Activated CD4-positive, alpha-beta T cell treated with anti-CD3 and anti-CD28 coated beads, Interleukin-2, Interleukin-4, amounts not matched to agents 100 ng/mL and 50 ng/mL, durations not matched to agents 16 hours and 8 hours (primary cell): ENCODE measurements around the gene KLHL35.

Source experiments
- DNase-seq: peaks from one replicate; pipeline ENCODE4 v3.0.0-alpha.2; 2020; ENCODE audit warnings: low spot score

The KLHL35 gene

DNA sequence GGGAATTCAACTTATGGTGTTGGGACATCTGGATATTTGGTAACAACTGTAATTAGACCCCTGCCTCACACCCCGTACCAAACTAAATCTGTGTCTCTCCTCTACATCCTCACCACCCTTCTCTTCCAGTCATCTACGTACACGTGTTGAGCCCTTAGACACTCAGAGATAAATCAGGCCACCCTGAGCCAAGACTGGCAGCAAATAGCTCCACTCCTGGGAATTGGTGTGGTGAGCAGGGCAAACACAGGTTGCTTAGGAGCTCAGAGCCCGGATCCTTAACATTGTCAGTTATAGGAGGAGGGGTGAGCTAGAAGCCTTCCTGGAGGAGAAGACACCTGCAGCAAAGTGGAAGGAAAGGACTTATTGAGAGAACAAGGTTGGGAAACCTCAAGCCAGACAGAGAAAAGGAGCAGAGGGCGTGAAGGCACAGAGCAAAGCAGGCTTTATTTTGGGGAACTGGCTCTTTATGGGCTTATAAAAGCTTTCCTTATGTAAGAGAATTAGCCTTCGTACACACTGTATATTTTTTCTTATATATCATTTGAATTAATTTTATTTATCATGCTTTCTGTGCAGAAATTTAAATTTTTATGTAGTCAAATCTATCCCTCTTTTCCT lies 36.9 kb upstream of the KLHL35 start:
- DNase-seq: no peak

DNA sequence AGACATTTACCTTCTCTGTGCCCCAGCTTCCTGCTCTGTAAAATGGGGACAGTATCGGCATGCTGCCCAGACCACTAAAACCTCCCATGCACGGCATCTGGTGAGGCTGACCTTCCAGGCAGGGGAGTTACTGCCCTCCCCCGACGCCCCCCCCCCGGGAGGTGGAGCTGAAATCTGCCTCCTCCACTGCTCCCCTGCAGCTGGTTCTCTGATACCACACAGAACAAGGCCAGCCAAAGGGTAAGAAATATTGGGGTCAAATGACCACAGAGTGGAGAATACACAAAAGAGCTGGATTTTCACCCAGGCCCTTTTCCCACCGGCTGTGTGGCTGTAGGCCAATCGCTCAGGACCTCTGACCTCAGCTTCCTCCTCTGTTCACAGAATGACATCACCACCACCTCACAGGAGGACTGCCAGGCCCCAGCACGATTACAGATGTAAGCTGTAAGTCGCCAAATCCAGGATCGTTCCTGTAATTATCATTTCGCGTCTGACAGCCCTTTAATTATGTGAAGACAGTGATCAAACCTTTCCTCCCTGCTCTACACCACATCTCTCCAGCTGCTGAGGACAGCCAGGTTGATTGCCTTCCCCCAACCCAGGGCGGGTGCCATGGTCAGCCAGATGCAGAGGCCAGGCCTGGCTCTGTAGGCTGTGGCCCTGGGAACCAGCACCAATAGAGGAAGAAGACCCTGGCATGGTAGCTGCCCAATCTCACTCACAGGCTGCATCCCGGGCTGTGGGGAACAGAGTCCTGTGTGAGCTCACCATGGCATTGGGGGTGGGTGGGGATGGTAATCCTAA lies 35.7 kb upstream of the KLHL35 start:
- no peak for DNase-seq

DNA sequence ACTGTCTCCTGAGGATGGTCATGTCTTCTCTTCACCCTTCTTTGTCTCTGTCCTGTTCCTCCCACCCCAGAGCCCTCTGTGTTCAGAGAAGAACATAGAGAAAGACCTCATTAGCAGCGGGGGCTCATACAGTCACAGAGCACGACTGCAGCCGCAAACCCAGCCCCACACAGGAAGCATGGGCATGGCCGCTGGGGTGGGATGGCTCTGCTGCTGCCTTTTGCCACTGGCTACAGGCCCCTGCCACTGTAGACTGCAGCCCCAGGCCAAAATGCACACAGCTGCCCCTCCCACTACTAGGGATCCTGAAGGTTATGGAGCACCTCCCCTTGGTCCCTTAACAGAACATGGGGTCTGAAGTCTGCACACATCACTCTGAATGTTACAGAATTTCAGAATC lies 34.9 kb upstream of the KLHL35 start:
- no peak for DNase-seq

- no peak for DNase-seq
These were observed 34.3 kb upstream of the KLHL35 start for GRCh38 chr11:75467311-75467710.

DNA sequence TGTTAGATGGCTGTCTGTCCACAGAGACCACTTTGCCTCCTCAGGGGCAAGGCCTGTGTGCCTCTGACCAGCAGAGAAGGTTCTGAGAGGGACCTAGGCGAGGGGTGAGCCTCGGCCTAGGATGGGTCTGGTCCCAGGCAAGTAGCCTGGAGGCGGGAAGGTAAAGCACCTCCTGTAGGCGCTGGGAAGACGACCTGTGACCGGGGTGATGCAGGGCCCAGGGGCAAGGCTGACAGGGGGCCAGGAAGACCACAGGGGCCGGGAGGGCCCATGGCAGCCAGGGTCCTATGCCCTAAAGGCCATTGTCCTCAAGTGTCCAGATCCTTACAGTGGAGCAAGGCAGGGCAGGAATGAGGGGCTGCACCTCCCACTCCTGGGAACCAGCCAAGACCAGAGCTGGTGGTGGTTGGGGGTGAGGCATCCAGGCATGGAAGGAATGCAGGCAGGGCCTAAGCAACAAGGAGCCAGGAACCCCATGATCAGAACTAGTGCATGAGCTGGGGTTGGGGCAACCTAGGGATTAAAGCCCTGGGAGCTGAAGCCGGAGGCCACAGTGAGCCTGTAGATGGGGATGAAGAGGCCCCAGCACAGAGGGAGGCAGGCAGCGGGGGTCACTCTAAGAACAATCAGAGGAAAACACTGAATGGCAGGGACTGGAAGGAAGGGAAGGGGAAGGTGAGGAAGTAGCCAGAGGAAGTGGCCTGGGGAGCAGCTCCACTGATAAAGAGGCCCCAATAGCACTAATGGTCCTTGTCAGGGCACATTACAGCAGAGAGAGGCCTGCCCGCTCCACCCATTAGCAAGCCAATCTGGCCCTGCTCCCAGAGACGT lies 32.9 kb upstream of the KLHL35 start:
- DNase-seq: no peak

GRCh38 chr11:75463106-75463774 lies 30.2 kb upstream of the KLHL35 start:
- DNase-seq: no peak

GRCh38 chr11:75462117-75462653 lies 29.2 kb upstream of the KLHL35 start:
- DNase-seq: no peak

- no peak for DNase-seq
These were observed 28.1 kb upstream of the KLHL35 start for GRCh38 chr11:75461151-75461550.

- DNase-seq: no peak
These were observed 23.7 kb upstream of the KLHL35 start for GRCh38 chr11:75456596-75457183.

DNA sequence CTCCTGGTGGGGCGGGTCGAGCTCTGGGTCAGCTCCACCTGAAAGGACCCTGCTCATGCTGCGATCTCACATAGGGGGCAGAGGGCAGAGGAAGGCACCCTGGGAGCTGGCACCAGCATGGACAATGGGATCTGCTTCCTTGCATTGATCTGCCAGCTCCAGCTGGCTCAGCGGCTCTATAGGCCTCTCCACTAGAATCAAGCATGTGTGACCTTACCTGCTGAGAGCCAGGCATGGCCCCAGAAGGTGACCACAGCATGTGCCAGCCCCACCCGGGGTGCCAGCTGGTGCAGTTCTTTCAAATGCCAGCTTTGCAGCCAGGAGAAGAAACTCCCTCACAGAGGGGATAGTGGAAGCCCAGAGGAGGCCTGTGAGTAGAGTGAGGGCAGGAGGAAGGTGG lies 22.0 kb upstream of the KLHL35 start:
- DNase-seq: no peak

GRCh38 chr11:75453916-75454655 lies 21.1 kb upstream of the KLHL35 start:
- DNase-seq: no peak

DNA sequence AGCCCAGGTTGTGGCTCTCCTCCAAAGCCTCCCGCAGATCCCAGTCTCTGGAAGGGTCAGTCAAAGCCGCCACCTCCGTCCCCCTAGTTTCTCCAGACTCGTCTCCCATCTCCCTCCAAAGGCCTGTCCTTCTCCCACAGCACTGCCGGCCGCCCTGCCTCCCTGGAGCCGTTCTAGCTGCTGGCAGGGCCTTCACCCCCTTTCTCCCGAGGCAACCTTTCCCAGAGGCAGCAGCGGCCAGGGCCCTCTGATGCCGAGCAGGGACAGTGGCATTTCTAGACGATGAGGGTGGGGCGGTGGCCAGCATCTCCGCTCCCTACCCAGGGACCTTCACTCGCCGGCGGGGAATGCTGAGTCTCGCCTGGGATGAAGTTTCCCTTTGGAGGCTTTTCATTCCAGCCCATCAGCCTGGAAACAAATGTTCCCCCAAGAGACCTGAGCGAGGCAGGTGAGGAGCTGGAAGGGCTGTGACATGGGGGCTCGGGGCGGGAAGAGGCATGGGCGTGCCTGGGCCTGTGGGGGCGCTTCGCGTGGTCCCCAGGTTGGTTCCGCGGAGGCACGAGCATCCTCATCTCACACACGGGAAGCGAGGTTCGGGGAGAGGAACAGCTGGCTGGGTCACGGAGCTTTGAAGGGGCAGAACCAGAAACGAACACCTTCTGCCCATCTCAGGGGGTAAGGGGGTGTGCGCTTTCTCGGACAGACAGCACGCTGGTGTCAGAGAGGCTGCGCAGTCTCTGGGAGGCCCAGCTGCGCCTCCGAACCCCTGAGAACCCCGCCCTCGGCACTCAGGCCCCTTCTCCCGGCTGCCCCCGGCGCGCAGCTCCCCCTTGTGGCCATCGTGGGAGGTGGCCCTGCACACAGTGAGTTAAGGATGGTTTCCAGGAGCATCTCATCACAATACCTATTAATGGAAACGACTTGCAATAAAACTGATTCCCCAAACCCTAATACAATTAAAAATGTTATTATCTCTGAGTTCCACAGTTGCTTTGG lies 18.1 kb upstream of the KLHL35 start:
- DNase-seq: peak; percentile 34

DNA sequence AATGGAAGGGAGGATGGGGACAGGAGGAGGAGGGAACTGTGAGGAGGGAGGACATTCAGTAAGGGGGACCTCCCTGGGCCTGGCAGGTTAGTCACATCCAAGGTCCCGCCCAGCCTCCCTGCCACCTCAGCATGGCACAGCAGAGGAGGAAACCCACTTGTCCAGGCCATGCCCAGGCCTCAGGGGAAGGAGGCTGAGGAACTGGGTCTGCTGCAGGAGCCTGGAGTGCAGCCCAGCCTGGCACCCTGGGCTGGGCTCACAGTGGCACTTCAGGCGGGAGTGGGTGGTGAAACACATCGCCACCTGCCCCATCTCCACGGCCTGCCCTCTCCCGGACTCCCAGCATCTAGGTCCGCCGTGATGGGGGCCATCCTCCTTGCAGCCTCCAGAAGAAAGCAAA lies 17.2 kb upstream of the KLHL35 start:
- no peak for DNase-seq

GRCh38 chr11:75449776-75450175 lies 16.8 kb upstream of the KLHL35 start:
- no peak for DNase-seq

- DNase-seq: no peak
These were observed 16.3 kb upstream of the KLHL35 start for GRCh38 chr11:75449271-75449670.

DNA sequence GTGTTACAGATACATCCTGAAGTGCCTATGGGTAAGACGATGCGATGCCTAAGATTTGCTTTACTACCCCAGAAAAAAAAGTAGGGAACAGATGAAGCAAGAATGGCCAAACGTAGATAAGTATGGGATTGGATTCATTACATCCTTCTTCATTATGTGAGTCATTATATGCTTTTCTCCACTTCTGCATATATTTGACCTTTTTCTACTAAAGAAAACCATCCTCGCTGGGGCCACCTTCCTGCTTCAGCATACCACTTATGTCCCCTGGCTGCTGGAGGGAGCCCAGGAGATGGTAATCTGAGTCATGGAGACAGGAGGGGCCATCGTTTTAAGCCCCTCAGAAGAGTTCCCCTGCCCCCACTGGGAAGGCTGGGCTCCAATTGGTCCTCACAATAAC lies 14.4 kb upstream of the KLHL35 start:
- DNase-seq: no peak

DNA sequence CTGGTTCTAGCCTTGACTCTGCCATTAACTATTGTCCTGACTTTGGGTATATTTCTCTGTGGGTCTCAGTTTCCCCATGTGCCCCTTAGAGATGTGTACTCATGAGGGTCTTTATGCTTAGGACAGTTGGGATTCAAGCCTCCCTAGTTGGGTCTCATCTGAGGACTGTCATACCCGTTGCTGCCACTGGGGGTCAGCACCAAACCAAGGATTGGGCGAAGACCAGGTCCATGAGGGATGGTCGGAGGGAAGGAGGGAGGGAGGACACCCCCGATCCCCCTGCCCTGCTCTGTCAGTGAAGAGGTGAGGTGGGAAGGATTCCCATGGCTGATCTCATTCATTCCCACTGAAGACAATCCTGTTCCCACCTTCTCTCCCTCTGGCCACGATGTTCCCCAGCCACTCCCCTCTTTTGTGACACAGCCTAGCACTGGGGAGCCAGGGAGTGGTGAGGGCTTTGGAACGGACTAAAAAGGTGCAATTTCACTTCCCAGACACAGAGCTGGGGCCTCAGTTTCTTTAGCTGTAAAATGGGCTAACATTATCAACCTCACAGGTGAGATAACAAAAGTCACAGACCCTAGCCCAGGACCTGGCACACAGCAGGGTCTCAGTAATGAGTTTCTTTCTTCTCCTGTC lies 12.4 kb upstream of the KLHL35 start:
- DNase-seq: peak; percentile 66

DNA sequence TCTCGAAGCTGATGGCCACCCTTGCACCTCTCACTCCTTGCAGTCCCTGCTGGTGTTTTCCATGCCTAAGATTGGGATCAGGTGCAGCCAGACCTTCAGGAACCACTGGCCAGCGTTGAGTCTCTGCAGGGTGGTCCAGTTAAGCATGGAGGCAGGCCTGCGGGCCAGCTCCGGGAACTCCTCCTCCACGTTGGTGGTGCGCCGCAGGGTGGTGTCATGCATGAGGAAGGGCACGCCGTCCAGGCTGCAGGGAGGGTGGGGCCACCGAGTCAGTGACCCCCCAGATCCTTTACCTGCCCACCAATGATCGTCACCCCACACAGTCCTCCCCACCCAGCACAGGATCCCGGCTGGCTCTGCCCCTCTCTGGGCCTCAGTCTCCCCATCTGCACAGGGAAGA lies 10.0 kb upstream of the KLHL35 start:
- DNase-seq: no peak
